Measurements from ENCODE around the gene TMEM89.

GRCh38 chr3:48637305-48637704, 15.7 kb upstream of the TMEM89 start:
- TF ChIP-seq CTCF (optimal IDR thresholded peaks at IDR 0.05 in 1 of 3, IDR thresholded peaks at IDR 0.05 in 1 of 3, conservative IDR thresholded peaks at IDR 0.05 in 1 of 3; ENCODE audit: extremely low read depth in 1 of 3, insufficient read depth in 2 of 3, low read length in 3 of 3) (no peak), EZH2 (IDR thresholded peaks at IDR 0.05; ENCODE audit: low read length) (no peak)
